HG02885 (cell line): ENCODE measurements around the gene OR7E24.
"Not testable (repeated sequence)": the region's sequence is repeated elsewhere in the genome, so short reads cannot be mapped to it uniquely, and the experiment has no call there.

Experiments
- ATAC-seq: cut with Tn5 transposase; IDR thresholded peaks from one replicate; pipeline ENCODE4 v1.9.1; 2021; ENCODE audit warnings: mild to moderate bottlenecking; ENCODE audit not compliant: unreplicated experiment, poor library complexity

OR7E24 gene

GRCh38 chr19:9250630-9251029 lies at the start of gene OR7E24:
Gene OR7E24 (plus strand): TSS chr19:9250930. CDS start chr19:9251044, 114 bp downstream.
- ATAC-seq = no peak

DNA sequence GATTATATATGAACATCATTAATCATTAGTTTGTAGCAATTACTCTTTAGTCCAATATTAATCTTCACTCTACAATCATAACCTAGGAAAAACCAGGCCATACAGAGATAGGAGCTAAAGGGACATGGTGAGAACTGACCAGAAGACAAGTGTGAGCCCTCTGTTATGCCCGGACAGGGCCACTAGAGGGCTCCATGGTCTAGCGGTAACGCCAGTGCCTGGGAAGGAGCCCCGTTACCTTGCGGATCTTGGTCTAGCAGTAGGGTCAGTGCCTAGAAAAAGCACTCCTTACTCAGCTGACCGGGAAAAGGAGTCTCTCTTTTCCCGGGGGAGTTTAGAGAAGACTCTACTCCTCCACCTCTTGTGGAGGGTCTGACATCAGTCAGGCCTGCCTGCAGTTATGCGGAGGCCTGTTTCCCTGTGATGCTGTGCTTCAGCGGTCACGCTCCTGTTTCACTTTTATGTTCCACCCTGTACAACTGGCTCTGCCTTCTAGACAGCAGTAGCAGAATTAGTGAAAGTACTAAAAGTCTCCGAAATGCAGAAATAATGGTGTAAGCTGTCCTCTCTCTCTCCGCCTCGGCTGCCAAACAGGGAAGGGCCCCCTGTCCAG lies 45.1 kb upstream of the OR7E24 start:
- no peak for ATAC-seq

GRCh38 chr19:9219489-9219888 lies 31.2 kb upstream of the OR7E24 start, which contains the start of gene OR7D4:
Gene OR7D4 (minus strand): TSS chr19:9219589. CDS start chr19:9214837, 4,752 bp downstream.
- ATAC-seq = no peak

DNA sequence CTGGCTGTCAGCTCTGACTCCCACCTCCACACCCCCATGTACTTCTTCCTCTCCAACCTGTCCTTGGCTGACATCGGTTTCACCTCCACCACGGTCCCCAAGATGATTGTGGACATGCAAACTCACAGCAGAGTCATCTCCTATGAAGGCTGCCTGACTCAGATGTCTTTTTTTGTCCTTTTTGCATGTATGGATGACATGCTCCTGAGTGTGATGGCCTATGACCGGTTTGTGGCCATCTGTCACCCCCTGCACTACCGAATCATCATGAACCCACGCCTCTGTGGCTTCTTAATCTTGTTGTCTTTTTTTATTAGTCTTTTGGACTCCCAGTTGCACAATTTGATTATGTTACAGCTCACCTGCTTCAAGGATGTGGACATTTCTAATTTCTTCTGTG lies 506 bp downstream of the OR7E24 start:
- no peak for ATAC-seq

GRCh38 chr19:9283485-9283884 lies 32.8 kb downstream of the OR7E24 start:
- ATAC-seq = not testable (repeated sequence)

DNA sequence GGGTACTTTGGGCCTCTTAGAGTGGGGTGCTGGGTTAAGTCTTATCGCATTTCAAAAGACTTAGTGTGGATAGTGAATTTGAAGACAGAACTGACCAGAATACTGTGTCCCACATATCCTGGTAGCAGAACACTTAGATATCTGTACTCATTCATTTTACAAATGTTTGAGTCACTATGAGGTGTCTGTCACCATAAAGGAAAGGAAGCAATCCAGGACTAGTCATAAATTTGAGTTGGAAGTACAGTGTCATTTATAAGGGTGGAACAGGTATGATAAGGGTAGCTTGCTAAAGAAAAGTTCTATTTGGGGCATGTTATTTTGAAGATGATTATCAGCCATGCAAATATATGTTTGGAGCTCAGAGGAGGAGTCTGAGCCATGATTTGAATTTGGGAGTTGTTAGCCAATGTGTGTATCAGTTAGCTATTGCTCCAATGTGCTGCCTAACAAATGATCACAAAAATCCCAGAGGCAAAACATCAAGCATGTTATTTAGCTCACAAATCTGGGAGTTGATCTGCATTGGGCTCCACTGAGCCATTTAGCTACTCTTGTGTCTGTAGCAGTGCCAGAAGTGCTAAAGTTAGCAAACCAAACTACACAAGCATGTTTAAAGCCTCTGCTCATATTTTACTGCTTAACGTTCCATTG lies 38.6 kb downstream of the OR7E24 start:
- ATAC-seq = no peak

DNA sequence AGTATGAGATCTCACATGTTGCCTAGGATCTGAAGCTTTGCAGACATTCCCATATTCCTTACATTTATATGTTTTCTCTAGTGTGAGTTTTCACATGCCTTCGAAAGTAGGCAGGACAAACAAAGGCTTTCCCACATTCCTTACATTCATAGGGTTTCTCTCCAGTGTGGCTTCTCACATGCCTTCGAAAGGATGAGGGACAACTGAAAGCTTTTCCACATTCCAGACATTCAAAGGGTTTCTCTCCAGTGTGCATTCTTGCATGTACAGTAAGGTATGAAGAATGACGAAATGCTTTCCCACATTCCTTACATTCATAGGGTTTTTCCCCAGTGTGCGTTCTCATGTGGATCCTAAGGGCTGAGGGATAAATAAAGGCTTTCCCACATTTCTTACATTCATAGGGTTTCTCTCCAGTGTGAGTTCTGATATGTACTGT lies 44.7 kb downstream of the OR7E24 start:
- ATAC-seq = no peak

DNA sequence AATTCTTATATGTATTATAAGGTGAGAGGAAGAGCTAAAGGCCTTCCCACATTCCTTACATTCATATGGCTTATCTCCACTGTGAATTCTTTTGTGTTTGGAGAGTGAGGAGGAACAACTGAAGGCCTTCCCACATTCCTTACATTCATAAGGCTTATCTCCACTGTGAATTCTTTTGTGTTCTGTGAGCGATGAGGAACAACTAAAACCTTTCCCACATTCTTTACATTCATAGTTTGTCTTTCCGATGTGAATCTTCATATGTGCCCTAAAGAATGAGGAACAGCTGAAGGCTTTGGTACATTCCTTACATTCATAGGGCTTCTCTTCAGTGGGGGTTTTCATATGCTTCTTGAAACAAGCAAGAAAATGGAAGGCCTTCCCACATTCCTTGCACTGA lies 45.6 kb downstream of the OR7E24 start:
- ATAC-seq = no peak
